ENCODE measurements around the gene TRPM6. TPM values are rescaled to one million over a fixed set of nuclear protein-coding genes. Genes with fewer than 3 reads are reported as not detected.
A peak's percentile ranks its signal among the peaks of the same experiment; 100 is the strongest.
"Not testable (repeated sequence)": the region's sequence is repeated elsewhere in the genome, so short reads cannot be mapped to it uniquely, and the experiment has no call there.

TRPM6 gene
- total RNA-seq, 1 donor from 2014 or later: 0.27 TPM

DNA sequence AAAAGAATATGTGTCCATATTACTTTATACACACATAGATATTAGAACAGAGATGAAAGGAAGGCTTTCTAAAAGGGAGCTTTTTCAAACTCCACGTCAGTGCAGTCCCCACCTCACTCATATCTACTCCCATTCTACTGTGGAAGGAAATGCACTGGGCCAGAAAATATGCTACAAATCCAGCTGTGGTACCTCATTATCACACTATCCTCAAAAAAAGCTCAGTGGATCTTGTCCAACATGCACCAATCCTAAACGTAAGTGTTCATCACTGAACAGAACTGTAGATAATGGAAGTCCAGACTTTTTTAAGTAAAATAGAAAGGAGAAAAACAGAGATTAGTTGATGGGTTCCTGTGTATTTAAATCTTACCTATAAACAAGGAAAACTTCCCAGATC is 27.9 kb downstream of the TRPM6 start:
- intact Hi-C loops (cut with DNase I): no loop called here
- no peak for ATAC-seq (ENCODE audit: poor library complexity)
- no peak for DNase-seq

DNA sequence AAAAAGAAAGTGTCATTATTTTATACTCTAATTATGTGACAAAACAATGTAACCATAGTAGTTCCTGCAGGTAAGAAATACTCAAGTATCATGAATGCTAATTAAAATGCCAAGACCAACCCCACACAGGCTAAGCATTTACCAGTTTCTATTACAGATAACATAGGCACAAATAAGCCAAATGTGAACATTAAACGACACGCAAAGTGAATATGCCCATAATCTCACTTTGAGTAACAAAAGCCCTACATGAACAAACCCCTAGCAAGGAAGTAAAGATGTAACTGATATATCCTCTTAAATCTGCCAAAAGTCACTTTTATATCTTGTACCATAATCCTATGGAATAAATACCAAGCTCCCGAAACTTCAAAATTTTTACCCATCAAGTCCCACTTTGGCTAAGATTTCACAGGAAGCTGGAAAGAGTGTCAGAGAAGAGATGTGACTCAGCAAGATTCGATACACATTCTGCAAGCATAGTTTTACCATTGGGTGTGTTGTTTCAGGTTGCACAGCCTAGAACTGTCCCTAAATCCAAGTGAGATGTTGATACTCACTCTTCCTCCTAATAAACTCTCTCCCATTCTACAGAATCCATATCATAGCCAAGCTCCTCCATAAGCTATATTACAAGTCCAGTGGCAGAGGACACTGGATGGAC is 28.8 kb downstream of the TRPM6 start:
- DNase-seq (no peak), ATAC-seq (ENCODE audit: poor library complexity) (no peak)
- intact Hi-C loops (cut with DNase I): no loop called here

DNA sequence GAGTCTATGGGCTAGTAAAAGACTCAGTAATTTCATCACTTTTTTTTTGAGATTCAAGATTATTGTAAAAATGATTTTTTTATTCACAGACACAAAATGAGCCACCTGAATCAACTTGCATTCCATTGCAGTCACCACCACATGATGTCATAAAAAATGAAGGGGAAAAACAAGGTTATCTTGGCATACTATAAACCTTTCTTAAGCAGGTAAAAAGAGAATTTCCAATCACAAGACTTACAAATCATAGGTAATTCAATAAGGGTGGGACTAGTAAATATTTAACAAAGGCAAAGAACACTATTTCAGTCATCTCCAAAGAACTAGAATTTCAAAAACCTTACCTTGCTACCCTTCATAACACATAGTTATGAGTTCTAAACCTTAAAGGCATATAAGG is 30.7 kb downstream of the TRPM6 start:
- no peak for DNase-seq
- ATAC-seq (ENCODE audit: poor library complexity): no peak
- intact Hi-C loops (cut with DNase I): no loop called here

DNA sequence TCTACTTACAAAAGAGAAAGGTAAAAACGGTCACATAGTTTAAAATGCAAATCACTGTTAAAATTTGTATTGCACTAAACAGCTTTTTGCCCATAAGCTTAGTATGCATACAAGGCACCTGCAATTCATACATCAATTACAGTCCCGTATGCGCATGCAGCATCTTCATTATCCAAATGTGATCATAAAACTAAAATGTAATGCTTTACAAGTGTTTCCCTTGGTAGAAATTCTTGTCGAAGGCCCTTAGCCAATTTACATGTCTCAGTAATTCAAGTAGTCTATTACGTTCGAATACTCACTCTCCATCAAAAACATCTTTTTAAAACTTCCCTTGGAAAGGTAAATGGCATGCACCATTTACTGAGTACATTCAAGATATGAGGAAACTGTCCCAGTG is 32.6 kb downstream of the TRPM6 start:
- DNase-seq: no peak
- intact Hi-C loops (cut with DNase I): no loop called here
- ATAC-seq (ENCODE audit: poor library complexity): no peak

DNA sequence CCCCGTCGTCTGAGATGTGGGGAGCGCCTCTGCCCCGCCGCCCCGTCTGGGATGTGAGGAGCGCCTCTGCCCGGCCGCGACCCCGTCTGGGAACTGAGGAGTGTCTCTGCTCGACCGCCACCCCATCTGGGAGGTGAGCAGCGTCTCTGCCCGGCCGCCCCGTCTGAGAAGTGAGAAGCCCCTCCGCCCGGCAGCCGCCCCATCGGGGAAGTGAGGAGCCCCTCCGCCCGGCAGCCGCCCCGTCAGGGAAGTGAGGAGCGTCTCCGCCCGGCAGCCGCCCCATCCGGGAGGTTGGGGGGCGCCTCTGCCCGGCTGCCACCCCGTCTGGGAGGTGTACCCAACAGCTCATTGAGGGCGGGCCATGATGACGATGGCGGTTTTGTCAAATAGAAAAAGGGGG is 34.7 kb downstream of the TRPM6 start:
- ATAC-seq (ENCODE audit: poor library complexity); intact Hi-C loops (cut with DNase I); DNase-seq: not testable (repeated sequence)

DNA sequence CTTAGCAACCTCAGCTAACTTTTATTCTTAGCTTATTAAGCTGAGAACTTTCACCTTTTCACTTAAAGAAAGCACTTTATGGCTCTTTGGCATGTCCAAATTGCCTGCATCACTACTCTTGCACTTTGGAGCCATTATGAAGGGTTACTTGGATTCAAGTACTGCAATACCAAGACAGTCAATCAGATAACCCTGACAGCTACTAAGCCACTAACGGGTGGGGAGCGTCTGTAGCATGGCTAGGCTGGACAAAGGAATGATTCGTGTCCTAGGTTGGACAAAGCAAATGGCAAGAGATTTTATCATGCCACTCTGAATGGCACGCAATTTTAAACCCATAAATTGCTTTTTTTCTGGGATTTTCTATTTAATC is 39.6 kb downstream of the TRPM6 start:
- intact Hi-C loops (cut with DNase I): no loop called here
- ATAC-seq (ENCODE audit: poor library complexity) (no peak), DNase-seq (no peak)

DNA sequence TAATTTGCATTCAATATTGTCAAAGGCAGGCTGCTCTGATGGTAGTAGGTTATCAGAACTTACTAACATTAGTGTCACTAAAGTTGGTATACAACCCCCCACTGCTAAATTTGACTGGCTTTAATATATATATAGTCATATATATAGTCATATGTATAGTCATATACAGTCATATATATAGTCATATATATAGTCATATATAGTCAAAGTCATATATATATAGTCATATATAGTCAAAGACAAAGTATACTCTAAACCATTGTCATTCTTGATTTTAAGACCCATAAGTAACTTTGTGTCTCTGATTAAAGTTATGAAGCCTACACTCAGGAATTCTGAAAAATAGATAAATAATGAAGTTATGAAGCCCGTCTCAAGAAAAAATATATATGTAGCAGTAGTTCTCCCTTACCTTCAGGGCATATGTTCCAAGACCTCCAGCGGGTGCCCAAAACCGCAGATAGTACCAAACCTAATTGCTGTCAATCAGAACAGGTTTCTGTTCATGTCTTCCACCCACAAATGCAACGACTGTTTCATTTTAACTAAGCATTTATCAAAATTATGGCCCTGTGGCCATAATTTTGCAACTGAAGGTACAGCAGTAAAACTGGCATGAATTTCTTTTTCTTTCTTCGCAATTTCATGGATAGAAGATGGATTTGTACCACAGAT is 40.1 kb downstream of the TRPM6 start:
- ATAC-seq (ENCODE audit: poor library complexity): no peak
- DNase-seq: no peak
- intact Hi-C loops (cut with DNase I): no loop called here

DNA sequence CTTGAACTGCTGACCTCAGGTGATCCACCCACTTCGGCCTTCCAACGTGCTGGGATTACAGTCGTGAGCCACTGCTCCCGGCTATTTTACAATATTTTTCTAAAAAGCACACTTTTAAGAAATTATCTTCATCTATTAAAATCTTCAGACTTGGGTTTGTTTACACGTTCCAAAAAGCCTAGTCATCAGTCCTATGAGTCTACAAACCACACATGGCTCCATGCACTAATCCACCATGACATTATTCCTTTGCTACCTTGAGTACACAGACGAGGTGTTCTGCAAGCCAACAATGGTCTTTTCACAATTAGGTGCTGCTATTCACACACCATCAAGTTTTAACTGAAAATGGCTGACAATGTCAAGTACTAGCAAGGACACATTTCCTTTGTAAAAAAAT is 41.0 kb downstream of the TRPM6 start:
- intact Hi-C loops (cut with DNase I): no loop called here
- DNase-seq (no peak), ATAC-seq (ENCODE audit: poor library complexity) (no peak)

DNA sequence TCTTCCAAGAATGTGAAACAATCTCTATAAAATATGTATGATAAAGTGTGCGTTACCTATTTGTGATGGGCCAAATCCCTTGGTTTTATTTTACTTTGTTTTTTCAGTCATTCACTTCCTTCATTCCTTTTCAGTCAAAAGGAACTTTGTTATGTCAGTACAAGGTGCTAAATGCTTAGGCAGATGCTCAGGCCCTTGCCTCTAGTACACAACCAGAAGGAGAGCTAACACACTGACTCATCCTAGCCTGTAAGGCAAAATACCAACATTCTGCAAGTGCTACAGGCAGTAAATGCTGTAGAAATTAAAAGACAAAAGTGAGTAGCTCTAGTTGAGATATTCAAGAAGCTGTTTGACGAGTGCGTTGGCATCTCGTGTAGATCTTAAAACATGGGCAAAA is 49.4 kb downstream of the TRPM6 start:
- ATAC-seq (ENCODE audit: poor library complexity) (no peak), DNase-seq (no peak)
- intact Hi-C loops (cut with DNase I): no loop called here

DNA sequence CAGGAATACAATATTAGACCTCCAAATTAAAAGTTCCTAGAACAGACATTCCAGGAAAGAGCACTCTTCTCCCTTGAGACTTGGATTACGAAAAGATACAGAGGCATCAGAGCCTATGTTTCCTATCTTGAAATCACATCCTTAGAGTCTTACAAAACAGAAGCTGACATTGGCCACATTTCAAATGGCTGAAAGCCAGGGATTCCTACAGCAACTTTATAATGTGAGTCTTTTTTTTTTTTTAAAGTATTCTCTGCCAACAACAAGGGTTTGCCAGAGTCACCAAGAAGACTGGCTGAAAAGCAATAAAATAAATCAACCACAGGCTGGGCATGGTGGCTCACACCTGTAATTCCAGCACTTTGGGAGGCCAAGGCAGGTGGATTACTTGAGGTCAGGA is 63.1 kb downstream of the TRPM6 start:
- no peak for DNase-seq
- intact Hi-C loops (cut with DNase I): no loop called here
- ATAC-seq (ENCODE audit: poor library complexity): peak; percentile 64

DNA sequence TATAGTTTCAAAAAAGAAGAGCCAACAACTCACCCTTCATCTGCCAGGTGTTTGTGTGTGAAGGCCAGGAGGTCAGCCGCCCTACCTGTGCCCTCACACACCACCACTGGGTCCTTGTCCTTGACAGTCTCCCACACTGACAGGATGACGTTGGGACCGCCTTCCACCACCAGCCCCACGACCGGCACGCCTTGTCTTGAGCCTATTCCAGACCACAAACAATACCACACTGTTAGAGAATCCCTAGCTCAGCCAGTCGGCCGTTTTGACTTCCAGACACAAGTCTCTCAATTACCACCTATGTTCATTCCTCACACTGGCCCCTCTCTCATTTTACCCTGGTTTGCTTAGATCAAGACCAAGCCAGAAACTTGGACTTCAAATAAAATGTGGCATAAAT is 66.1 kb downstream of the TRPM6 start:
- ATAC-seq (ENCODE audit: poor library complexity): no peak
- no peak for DNase-seq
- intact Hi-C loops (cut with DNase I): no loop called here

DNA sequence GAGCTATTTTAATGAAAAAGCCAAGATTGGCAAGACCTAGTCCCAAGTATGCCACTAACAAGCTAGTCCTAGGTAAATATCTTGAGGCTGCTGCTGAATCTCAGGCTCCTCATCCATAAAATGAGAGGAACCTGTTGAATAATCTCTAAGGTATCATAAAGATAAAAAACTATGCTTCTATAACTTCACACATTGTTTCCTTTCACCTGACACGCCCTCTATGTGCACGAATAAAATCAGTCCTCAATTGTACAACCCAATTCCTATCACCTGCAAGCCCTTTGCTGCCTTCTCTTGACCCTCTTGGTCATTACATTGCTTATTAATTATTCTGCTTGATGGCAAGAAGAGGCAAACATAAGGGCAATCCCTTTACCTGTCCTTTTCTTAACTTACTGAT is 69.9 kb downstream of the TRPM6 start:
- ATAC-seq (ENCODE audit: poor library complexity) (no peak), DNase-seq (no peak)
- intact Hi-C loops (cut with DNase I): no loop called here

DNA sequence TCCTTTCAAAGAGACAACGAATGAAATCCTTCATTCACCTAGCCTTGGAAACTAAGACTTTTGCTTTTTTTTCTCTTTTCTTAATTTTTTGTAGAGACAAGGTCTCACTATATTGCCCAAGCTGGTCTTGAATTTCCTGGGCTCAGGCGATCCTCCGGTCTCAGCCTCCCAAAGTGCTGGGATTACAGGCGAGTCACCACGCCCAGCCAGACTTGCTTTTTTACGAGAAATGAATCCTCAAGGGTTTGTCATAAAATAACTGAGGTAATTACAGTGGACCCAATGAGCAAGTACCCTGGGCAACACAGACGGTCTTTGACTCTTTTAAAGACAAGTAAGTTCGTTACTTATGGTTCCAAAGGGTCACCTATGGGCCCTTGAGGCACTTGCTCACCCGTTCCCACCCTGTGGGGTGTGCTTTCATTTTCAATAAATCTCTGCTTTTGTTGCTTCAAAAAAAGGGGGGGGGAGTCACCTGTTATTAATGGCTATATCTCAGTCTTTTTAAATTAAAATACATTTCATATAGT is 70.4 kb downstream of the TRPM6 start:
- intact Hi-C loops (cut with DNase I): no loop called here
- ATAC-seq (ENCODE audit: poor library complexity) (no peak), DNase-seq (no peak)

DNA sequence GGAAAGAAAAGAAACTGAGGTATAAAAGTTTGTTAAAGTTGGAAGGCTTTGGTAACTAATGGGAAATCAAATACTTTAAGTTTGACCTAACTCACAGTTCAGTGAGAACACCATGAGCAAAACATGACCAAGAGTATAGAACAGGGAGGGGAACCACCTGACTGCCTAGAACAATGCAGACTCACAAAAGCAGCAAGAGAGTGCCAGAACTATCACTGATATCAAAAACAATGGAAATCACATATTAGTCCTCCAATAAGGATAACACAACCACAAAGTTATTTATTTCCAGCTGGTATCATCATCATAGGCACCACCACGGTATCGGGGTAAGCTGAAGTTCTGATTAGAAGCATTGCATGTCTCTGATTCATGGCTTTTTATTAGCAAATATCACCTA is 77.5 kb downstream of the TRPM6 start:
- DNase-seq (no peak), ATAC-seq (ENCODE audit: poor library complexity) (no peak)
- intact Hi-C loops (cut with DNase I): no loop called here

DNA sequence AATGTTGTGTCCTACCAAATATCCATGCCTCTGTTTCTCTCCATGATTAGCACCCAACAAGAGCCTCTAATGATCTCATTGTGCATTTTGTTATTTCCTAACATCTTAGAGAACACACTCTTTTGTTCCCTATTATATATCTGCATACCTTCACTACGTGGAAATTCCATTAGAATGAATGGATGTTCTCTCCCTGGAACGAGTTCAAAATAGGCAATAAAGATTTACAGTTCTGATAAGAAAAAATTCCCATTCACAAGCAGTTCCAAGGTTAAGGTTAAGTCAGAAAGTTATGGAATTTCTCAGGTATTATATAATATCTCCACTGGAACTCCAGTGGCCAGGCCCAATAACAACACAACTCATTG is 83.7 kb downstream of the TRPM6 start:
- intact Hi-C loops (cut with DNase I): no loop called here
- ATAC-seq (ENCODE audit: poor library complexity): no peak

DNA sequence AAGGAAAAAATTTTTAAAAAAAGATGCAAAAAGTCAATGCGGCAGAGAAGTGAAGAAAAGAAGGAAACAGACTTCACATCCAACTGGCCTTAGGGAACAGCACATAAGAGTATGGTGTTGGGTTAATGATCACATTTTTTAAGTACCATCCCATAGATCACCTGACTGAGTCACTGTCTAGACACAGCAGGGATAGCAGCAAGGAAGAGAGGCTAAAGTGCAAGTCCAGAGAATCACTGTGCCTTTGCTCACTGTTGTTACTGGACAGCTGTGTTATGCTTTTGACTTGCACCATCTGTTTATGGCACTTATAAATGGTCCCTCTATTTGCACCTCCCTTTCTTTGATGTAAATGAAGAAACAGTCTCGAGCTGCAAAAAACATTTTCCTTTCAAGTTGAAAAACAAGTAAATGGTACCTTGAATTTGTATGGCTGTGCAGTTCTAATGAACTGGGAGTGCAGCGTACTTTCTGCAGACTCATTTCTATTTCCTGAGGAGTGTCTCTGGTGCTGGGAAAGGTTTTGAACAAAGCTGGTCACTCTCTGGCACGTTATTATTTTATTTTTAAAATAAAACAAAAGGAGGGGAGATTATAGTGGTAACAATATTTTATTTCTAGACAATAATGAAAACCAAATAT is 84.2 kb downstream of the TRPM6 start:
- no peak for DNase-seq
- no peak for ATAC-seq (ENCODE audit: poor library complexity)
- intact Hi-C loops (cut with DNase I): no loop called here

More for the DNA sequence above, 83.7 kb downstream of the TRPM6 start:
- no peak for DNase-seq

DNA sequence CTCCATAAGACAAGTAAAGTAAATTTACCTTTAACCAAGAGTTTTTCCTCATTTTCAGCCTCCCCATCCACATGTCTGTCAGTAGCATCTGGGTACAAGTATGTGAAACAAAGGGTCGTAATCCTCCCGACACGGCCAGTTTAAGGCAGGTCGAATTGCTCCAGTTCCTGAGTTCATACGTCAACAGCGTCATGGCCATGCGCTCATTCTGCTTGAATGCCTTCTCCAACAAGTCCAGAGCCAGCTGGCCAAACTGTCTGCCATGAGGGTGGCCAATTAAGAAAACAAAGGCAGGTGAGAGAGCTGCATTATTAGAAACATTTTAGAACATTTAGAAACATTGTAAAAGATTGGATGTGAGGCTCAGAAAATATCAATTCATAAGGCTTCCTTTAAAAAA is 87.5 kb downstream of the TRPM6 start:
- DNase-seq: no peak
- no peak for ATAC-seq (ENCODE audit: poor library complexity)
- intact Hi-C loops (cut with DNase I): no loop called here

DNA sequence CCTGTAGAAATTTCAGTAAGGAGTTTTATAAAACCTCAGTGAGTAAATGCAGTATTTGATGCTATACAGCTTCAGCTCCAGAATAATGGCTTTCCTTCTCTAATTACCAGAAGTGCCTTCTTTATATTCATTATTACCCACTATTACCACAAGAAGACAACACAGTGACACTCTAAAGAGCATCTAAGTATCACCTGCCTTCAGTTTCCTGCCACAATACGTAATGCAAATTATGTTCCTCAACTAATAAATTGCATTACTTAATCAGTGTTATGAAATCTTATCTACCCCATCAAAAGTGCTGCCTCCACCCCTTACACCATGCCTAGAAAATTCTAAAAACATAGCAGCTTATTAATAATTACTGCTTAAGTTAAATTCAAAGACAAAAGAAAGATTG is 91.9 kb downstream of the TRPM6 start:
- intact Hi-C loops (cut with DNase I): no loop called here
- DNase-seq (no peak), ATAC-seq (ENCODE audit: poor library complexity) (no peak)

DNA sequence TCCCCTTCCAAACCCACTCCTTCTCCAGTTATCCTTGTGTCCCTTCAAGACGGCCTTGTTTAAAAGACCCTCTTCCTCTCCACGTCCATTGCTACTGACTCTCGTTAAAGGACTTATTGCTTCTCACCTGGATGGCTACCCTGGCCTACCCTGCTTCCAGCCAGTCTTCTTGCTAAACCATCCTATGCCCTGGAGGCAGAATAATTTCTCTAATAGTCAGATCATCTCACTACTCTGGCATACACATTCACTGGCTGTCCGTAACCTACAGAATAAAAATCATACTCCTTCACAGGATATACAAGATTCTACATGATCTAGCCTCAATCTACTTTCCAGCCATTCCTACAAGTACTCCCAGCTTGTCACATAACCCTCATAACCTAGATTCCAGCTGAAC is 92.6 kb downstream of the TRPM6 start:
- no peak for ATAC-seq (ENCODE audit: poor library complexity)
- DNase-seq: no peak
- intact Hi-C loops (cut with DNase I): no loop called here

DNA sequence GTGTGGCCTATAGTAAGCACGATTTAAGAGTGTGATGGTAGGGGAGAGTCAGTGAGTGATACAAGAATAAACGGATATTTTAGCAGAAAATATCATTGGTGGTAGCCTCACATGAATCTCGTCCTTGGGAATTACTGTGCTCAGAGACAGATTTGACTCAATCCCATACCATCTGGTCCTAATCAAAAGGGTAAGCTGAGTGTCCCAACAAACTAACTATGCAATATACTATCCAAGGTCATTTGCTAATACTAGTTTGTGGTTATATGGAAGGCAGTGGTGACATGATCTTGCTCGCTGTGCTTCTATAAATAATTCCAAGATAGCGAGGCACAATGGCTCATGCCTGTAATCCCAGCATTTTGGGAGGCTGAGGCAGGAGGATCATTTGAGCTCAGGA is 103.2 kb downstream of the TRPM6 start:
- DNase-seq (no peak), ATAC-seq (ENCODE audit: poor library complexity) (no peak)
- intact Hi-C loops (cut with DNase I): no loop called here

Data from Right ventricle myocardium superior (tissue), 1 donor.